Measurements from ENCODE around the gene DDX11.
"Not testable (repeated sequence)": the region's sequence is repeated elsewhere in the genome, so short reads cannot be mapped to it uniquely, and the experiment has no call there.

DDX11 gene

GRCh38 chr12:31102125-31102524 lies 28.5 kb downstream of the DDX11 start:
- H3K27me3 ChIP-seq (replicated peaks; ENCODE audit: control insufficient read depth, insufficient read depth, low read length); H3K36me3 ChIP-seq (ENCODE audit: control insufficient read depth, insufficient read depth, low read length, severe bottlenecking); DNase-seq (ENCODE audit: low read depth); H3K9ac ChIP-seq (ENCODE audit: low read length); H3K4me1 ChIP-seq (ENCODE audit: control insufficient read depth, insufficient read depth, low read length); H3K9me3 ChIP-seq (ENCODE audit: control insufficient read depth, low read length); H3K4me3 ChIP-seq (ENCODE audit: low read length): not testable (repeated sequence)

GRCh38 chr12:31102596-31102995 lies 28.9 kb downstream of the DDX11 start:
- H3K36me3 ChIP-seq (ENCODE audit: control insufficient read depth, insufficient read depth, low read length, severe bottlenecking); H3K9ac ChIP-seq (ENCODE audit: low read length); H3K9me3 ChIP-seq (ENCODE audit: control insufficient read depth, low read length); H3K4me1 ChIP-seq (ENCODE audit: control insufficient read depth, insufficient read depth, low read length); H3K27me3 ChIP-seq (replicated peaks; ENCODE audit: control insufficient read depth, insufficient read depth, low read length); DNase-seq (ENCODE audit: low read depth); H3K4me3 ChIP-seq (ENCODE audit: low read length): not testable (repeated sequence)

GRCh38 chr12:31103561-31103975 lies 29.9 kb downstream of the DDX11 start:
- not testable (repeated sequence) for H3K9ac ChIP-seq (ENCODE audit: low read length); H3K27me3 ChIP-seq (replicated peaks; ENCODE audit: control insufficient read depth, insufficient read depth, low read length); H3K4me3 ChIP-seq (ENCODE audit: low read length); DNase-seq (ENCODE audit: low read depth); H3K36me3 ChIP-seq (ENCODE audit: control insufficient read depth, insufficient read depth, low read length, severe bottlenecking); H3K9me3 ChIP-seq (ENCODE audit: control insufficient read depth, low read length); H3K4me1 ChIP-seq (ENCODE audit: control insufficient read depth, insufficient read depth, low read length)

GRCh38 chr12:31104220-31104619 lies 30.6 kb downstream of the DDX11 start:
- H3K4me3 ChIP-seq (ENCODE audit: low read length); H3K4me1 ChIP-seq (ENCODE audit: control insufficient read depth, insufficient read depth, low read length); H3K36me3 ChIP-seq (ENCODE audit: control insufficient read depth, insufficient read depth, low read length, severe bottlenecking); H3K27me3 ChIP-seq (replicated peaks; ENCODE audit: control insufficient read depth, insufficient read depth, low read length); H3K9ac ChIP-seq (ENCODE audit: low read length); H3K9me3 ChIP-seq (ENCODE audit: control insufficient read depth, low read length); DNase-seq (ENCODE audit: low read depth): not testable (repeated sequence)

- H3K9ac ChIP-seq (ENCODE audit: low read length); H3K9me3 ChIP-seq (ENCODE audit: control insufficient read depth, low read length); H3K4me1 ChIP-seq (ENCODE audit: control insufficient read depth, insufficient read depth, low read length); H3K4me3 ChIP-seq (ENCODE audit: low read length); H3K36me3 ChIP-seq (ENCODE audit: control insufficient read depth, insufficient read depth, low read length, severe bottlenecking); DNase-seq (ENCODE audit: low read depth); H3K27me3 ChIP-seq (replicated peaks; ENCODE audit: control insufficient read depth, insufficient read depth, low read length): not testable (repeated sequence)
Measured at GRCh38 chr12:31104773-31105172, 31.1 kb downstream of the DDX11 start.

- no peaks in the 10 kb centered on the region for H3K27me3 ChIP-seq (replicated peaks; ENCODE audit: control insufficient read depth, insufficient read depth, low read length)
- H3K9me3 ChIP-seq (ENCODE audit: control insufficient read depth, low read length): no peaks in the 10 kb centered on the region
- no peak for DNase-seq (ENCODE audit: low read depth)
Measured at GRCh38 chr12:31105668-31106067, 32.0 kb downstream of the DDX11 start.

GRCh38 chr12:31106101-31106803 lies 32.6 kb downstream of the DDX11 start:
- H3K36me3 ChIP-seq (ENCODE audit: control insufficient read depth, insufficient read depth, low read length, severe bottlenecking): no peaks in the 10 kb centered on the region
- H3K4me1 ChIP-seq (ENCODE audit: control insufficient read depth, insufficient read depth, low read length): no peaks in the 10 kb centered on the region
- no peak overlapping the region for H3K9ac ChIP-seq (ENCODE audit: low read length)
- no peaks in the 10 kb centered on the region for H3K27me3 ChIP-seq (replicated peaks; ENCODE audit: control insufficient read depth, insufficient read depth, low read length)
- no peak for DNase-seq (ENCODE audit: low read depth)
- H3K4me3 ChIP-seq (ENCODE audit: low read length): no peak overlapping the region
- no peaks in the 10 kb centered on the region for H3K9me3 ChIP-seq (ENCODE audit: control insufficient read depth, low read length)

More at GRCh38 chr12:31105668-31106067, 32.0 kb downstream of the DDX11 start:
- Histone ChIP-seq H3K4me1 (ENCODE audit: control insufficient read depth, insufficient read depth, low read length) (no peaks in the 10 kb centered on the region), H3K4me3 (ENCODE audit: low read length) (no peak overlapping the region), H3K36me3 (ENCODE audit: control insufficient read depth, insufficient read depth, low read length, severe bottlenecking) (no peaks in the 10 kb centered on the region), H3K9ac (ENCODE audit: low read length) (no peak overlapping the region)

GRCh38 chr12:31109773-31110172 lies 36.1 kb downstream of the DDX11 start:
- not testable (repeated sequence) for DNase-seq (ENCODE audit: low read depth); H3K27me3 ChIP-seq (replicated peaks; ENCODE audit: control insufficient read depth, insufficient read depth, low read length); H3K4me1 ChIP-seq (ENCODE audit: control insufficient read depth, insufficient read depth, low read length); H3K36me3 ChIP-seq (ENCODE audit: control insufficient read depth, insufficient read depth, low read length, severe bottlenecking); H3K9me3 ChIP-seq (ENCODE audit: control insufficient read depth, low read length); H3K4me3 ChIP-seq (ENCODE audit: low read length); H3K9ac ChIP-seq (ENCODE audit: low read length)

- H3K27me3 ChIP-seq (replicated peaks; ENCODE audit: control insufficient read depth, insufficient read depth, low read length); H3K36me3 ChIP-seq (ENCODE audit: control insufficient read depth, insufficient read depth, low read length, severe bottlenecking); H3K9ac ChIP-seq (ENCODE audit: low read length); DNase-seq (ENCODE audit: low read depth); H3K4me1 ChIP-seq (ENCODE audit: control insufficient read depth, insufficient read depth, low read length); H3K4me3 ChIP-seq (ENCODE audit: low read length); H3K9me3 ChIP-seq (ENCODE audit: control insufficient read depth, low read length): not testable (repeated sequence)
Measured at GRCh38 chr12:31110263-31110662, 36.6 kb downstream of the DDX11 start.

- not testable (repeated sequence) for H3K36me3 ChIP-seq (ENCODE audit: control insufficient read depth, insufficient read depth, low read length, severe bottlenecking); H3K4me1 ChIP-seq (ENCODE audit: control insufficient read depth, insufficient read depth, low read length); H3K9me3 ChIP-seq (ENCODE audit: control insufficient read depth, low read length); H3K9ac ChIP-seq (ENCODE audit: low read length); H3K4me3 ChIP-seq (ENCODE audit: low read length); DNase-seq (ENCODE audit: low read depth)
- H3K27me3 ChIP-seq (replicated peaks; ENCODE audit: control insufficient read depth, insufficient read depth, low read length): peaks cover 20% of the 10 kb centered on the region
Measured at GRCh38 chr12:31115092-31115601, 41.5 kb downstream of the DDX11 start.

- H3K36me3 ChIP-seq (ENCODE audit: control insufficient read depth, insufficient read depth, low read length, severe bottlenecking); H3K9ac ChIP-seq (ENCODE audit: low read length); H3K9me3 ChIP-seq (ENCODE audit: control insufficient read depth, low read length); DNase-seq (ENCODE audit: low read depth); H3K4me1 ChIP-seq (ENCODE audit: control insufficient read depth, insufficient read depth, low read length): not testable (repeated sequence)
- peaks cover 20% of the 10 kb centered on the region for H3K27me3 ChIP-seq (replicated peaks; ENCODE audit: control insufficient read depth, insufficient read depth, low read length)
- peak overlapping the region; percentile 54 for H3K4me3 ChIP-seq (ENCODE audit: low read length)
Measured at GRCh38 chr12:31116846-31117202, 43.2 kb downstream of the DDX11 start.
